HUES6 (cell line): ENCODE results near the gene VMP1.
"Not testable (repeated sequence)": the region's sequence is repeated elsewhere in the genome, so short reads cannot be mapped to it uniquely, and the experiment has no call there.

ENCODE experiments used
- H3K27ac ChIP-seq: 2 replicates; pipeline ENCODE4 v1.7.0; 2013; ENCODE audit warnings: low read depth, mild to moderate bottlenecking, low read length, inconsistent platforms
- H3K27me3 ChIP-seq: 2 replicates; pipeline ENCODE4 v1.6.1; 2013; ENCODE audit warnings: low read length; ENCODE audit not compliant: control insufficient read depth, insufficient read depth
- H3K36me3 ChIP-seq: 2 replicates; pipeline ENCODE4 v1.6.1; 2013; ENCODE audit warnings: low read length; ENCODE audit not compliant: control insufficient read depth, insufficient read depth
- H3K4me1 ChIP-seq: 2 replicates; pipeline ENCODE4 v1.6.1; 2013; ENCODE audit warnings: low read length; ENCODE audit not compliant: control insufficient read depth, insufficient read depth
- H3K4me3 ChIP-seq: 2 replicates; pipeline ENCODE4 v1.5.1; 2013; ENCODE audit warnings: low read depth, low read length
- H3K9ac ChIP-seq: one replicate; pipeline ENCODE4 v1.6.1; 2013; ENCODE audit warnings: mild to moderate bottlenecking, low read length
- H3K9me3 ChIP-seq: 2 replicates; pipeline ENCODE4 v1.6.1; 2013; ENCODE audit warnings: low read depth, low read length; ENCODE audit not compliant: control insufficient read depth, insufficient read depth

The VMP1 gene

GRCh38 chr17:59841091-59841881 is 133.8 kb downstream of the VMP1 start:
- peaks cover 36% of the 10 kb centered on the region for H3K36me3 ChIP-seq
- not testable (repeated sequence) for H3K27me3 ChIP-seq, H3K9me3 ChIP-seq
- H3K4me3 ChIP-seq, result peak overlapping the region; percentile 87
- peak overlapping the region; percentile 98 for H3K9ac ChIP-seq
- H3K4me1 ChIP-seq, result peaks cover 24% of the 10 kb centered on the region
- peak overlapping the region; percentile 95 for H3K27ac ChIP-seq

- not testable (repeated sequence) for H3K27ac ChIP-seq, H3K9me3 ChIP-seq, H3K9ac ChIP-seq, H3K4me3 ChIP-seq, H3K27me3 ChIP-seq
- H3K36me3 ChIP-seq, result peaks cover 36% of the 10 kb centered on the region
- H3K4me1 ChIP-seq, result peaks cover 30% of the 10 kb centered on the region
Observed at GRCh38 chr17:59841882-59842263, 134.4 kb downstream of the VMP1 start.

GRCh38 chr17:59842901-59843652 is 135.6 kb downstream of the VMP1 start:
- Histone ChIP-seq H3K9me3 (no peaks in the 10 kb centered on the region), H3K4me1 (peaks cover 26% of the 10 kb centered on the region), H3K4me3 (no peak overlapping the region), H3K27ac (no peak overlapping the region), H3K9ac (no peak overlapping the region), H3K27me3 (no peaks in the 10 kb centered on the region), H3K36me3 (peaks cover 35% of the 10 kb centered on the region)

GRCh38 chr17:59844884-59845594 is 137.6 kb downstream of the VMP1 start:
- H3K9me3 ChIP-seq, result no peaks in the 10 kb centered on the region
- no peaks in the 10 kb centered on the region for H3K27me3 ChIP-seq
- no peak overlapping the region for H3K9ac ChIP-seq
- H3K36me3 ChIP-seq, result peaks cover 16% of the 10 kb centered on the region
- H3K27ac ChIP-seq, result no peak overlapping the region
- no peak overlapping the region for H3K4me3 ChIP-seq
- peaks cover 26% of the 10 kb centered on the region for H3K4me1 ChIP-seq

- H3K9me3 ChIP-seq, result no peaks in the 10 kb centered on the region
- H3K9ac ChIP-seq, result no peak overlapping the region
- H3K36me3 ChIP-seq, result peaks cover 9% of the 10 kb centered on the region
- H3K4me3 ChIP-seq, result no peak overlapping the region
- no peak overlapping the region for H3K27ac ChIP-seq
- peaks cover 26% of the 10 kb centered on the region for H3K4me1 ChIP-seq
- no peaks in the 10 kb centered on the region for H3K27me3 ChIP-seq
Observed at GRCh38 chr17:59845595-59846393, 138.3 kb downstream of the VMP1 start.

GRCh38 chr17:59846394-59847165 is 139.1 kb downstream of the VMP1 start:
- Histone ChIP-seq H3K27ac (peak overlapping the region; percentile 55; the same call in 1 of the 2 replicates), H3K9me3 (no peaks in the 10 kb centered on the region), H3K4me1 (peaks cover 22% of the 10 kb centered on the region), H3K36me3 (peaks cover 3% of the 10 kb centered on the region; the same call in 1 of the 2 replicates), H3K4me3 (no peak overlapping the region), H3K27me3 (no peaks in the 10 kb centered on the region), H3K9ac (peak overlapping the region; percentile 27)

- Histone ChIP-seq H3K4me3 (no peak overlapping the region), H3K27ac (no peak overlapping the region), H3K36me3 (no peaks in the 10 kb centered on the region)
Observed at GRCh38 chr17:59848385-59848668, 140.9 kb downstream of the VMP1 start.

GRCh38 chr17:59848778-59849177 is 141.3 kb downstream of the VMP1 start:
- Histone ChIP-seq H3K4me3 (no peak overlapping the region), H3K27ac (no peak overlapping the region), H3K27me3 (no peaks in the 10 kb centered on the region), H3K4me1 (peaks cover 37% of the 10 kb centered on the region), H3K9me3 (no peaks in the 10 kb centered on the region), H3K9ac (no peak overlapping the region), H3K36me3 (no peaks in the 10 kb centered on the region)

More at GRCh38 chr17:59848385-59848668, 140.9 kb downstream of the VMP1 start:
- H3K27me3 ChIP-seq, result no peaks in the 10 kb centered on the region
- H3K9me3 ChIP-seq, result no peaks in the 10 kb centered on the region
- H3K4me1 ChIP-seq, result peaks cover 34% of the 10 kb centered on the region
- no peak overlapping the region for H3K9ac ChIP-seq

- H3K36me3 ChIP-seq, H3K9ac ChIP-seq, H3K9me3 ChIP-seq, H3K27me3 ChIP-seq, H3K4me3 ChIP-seq, H3K27ac ChIP-seq: not testable (repeated sequence)
- H3K4me1 ChIP-seq, result peaks cover 33% of the 10 kb centered on the region
Observed at GRCh38 chr17:59850311-59850710, 142.9 kb downstream of the VMP1 start.
